ENCODE data around the gene PTPRN2.

DNA sequence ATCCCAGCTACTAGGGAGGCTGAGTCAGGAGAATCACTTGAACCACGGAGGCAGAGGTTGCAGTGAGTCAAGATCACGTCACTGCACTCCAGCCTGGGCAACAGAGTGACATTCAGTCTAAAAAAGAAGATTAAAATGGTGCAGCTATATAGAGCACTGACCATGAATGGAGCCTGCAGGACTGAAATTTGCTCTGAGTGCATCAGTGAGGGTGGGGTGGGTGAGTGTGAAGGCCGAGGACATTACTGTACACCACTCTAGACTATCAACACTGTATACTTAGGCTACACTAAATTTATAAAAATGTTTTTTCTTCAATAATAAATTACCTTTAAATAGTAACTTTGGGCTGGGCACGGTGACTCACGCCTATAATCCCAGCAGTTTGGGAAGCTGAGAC lies 294.7 kb downstream of the PTPRN2 start:
- TF ChIP-seq EP300 (IDR thresholded peaks at IDR 0.05), result no peak
- TF ChIP-seq CTCF (IDR thresholded peaks at IDR 0.05), result no peak
- TF ChIP-seq POLR2A (IDR thresholded peaks at IDR 0.05), result no peak
